Stimulated activated CD8-positive, alpha-beta memory T cell treated with anti-CD3 and anti-CD28 coated beads, Interleukin-4, amount 100 ng/mL, for 4 hours (primary cell): ENCODE results near the gene IP6K2.
A peak's percentile ranks its signal among the peaks of the same experiment; 100 is the strongest.
"Not testable (repeated sequence)": the region's sequence is repeated elsewhere in the genome, so short reads cannot be mapped to it uniquely, and the experiment has no call there.

ENCODE experiments used
- DNase-seq, 2 donors: peaks; one replicate each; pipeline ENCODE4 v3.0.0-alpha.2; 2020; ENCODE audit warnings: low read depth in 2 of 2, low spot score in 1 of 2

IP6K2 gene, protein sequence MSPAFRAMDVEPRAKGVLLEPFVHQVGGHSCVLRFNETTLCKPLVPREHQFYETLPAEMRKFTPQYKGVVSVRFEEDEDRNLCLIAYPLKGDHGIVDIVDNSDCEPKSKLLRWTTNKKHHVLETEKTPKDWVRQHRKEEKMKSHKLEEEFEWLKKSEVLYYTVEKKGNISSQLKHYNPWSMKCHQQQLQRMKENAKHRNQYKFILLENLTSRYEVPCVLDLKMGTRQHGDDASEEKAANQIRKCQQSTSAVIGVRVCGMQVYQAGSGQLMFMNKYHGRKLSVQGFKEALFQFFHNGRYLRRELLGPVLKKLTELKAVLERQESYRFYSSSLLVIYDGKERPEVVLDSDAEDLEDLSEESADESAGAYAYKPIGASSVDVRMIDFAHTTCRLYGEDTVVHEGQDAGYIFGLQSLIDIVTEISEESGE

DNA sequence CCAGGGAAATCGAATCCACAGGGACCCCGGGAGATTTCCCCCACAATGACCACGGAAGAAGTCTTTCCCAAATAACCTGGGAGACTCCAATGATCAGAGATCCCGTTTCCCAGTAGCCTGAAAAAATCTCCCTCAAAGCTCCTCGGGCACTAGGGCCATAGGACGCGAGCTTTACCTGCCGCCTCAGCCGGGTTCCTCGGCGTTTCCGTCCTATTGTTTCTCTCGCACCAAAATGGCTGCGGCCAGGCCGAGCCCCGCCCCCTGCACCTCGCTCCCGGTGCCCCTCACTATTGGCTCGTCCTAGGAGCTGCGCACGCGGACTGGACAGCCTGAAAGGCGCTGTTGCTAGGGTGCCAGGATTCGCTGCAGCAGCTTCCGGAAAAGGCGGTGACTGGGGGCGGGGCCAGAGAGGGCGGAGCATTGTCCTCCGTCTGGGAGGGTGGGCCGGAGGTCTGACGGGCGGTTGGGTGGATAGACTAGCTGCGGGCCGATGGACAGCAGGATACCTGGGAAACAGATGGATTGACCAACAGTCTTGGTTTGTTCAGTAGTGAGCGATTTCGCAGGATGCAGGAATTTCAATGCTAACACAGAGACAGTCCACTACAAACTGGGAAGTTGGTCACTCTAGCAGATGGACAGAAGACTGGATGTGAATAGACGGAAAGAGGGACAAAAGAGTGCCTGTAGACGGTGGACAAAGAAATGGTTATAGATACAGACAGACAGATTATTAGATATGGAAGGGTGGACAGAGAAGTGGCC lies at the start of gene IP6K2:
TSS of gene IP6K2 (minus strand) at position 240 of the 765 bp plus-strand sequence. CDS start 21,930 bp downstream, outside the sequence.
- DNase-seq: peak; percentile 97 to 99

DNA sequence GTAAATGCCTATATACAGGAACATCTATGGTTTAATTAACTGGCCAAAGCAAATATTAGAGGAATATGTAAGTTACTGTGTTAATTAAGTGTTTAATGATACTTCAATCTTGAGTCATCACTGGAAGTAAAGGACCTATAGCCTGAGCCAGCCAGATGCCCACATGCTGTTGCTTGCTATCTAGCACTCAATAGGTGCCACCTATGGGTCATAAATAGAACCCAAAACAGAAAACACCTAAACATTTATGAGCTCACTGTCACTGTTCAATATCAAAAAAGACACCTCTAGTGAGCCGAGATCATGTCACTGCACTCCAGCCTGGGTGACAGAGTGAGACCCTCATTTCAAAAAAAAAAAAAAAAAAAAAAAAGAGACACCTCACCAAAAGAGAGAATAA lies 48.4 kb upstream of the IP6K2 start:
- no peak for DNase-seq

DNA sequence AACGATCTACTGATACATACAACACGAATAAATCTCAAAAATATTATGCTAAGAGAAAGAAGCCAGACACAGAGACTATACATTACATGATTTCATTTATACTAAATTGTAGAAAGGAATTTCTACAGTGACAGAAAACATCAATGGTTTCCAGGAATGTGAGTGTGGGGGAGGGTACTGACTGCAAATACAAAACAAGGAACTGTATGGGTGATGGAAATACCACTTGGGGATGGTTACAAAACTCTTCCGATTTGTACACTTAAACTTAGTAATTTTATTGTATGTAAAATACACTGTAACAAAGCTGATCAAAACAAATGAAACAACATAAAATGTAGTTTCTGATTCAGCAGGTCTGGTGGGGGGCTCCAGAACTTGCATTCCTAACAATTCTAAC lies 45.8 kb upstream of the IP6K2 start:
- DNase-seq: no peak

DNA sequence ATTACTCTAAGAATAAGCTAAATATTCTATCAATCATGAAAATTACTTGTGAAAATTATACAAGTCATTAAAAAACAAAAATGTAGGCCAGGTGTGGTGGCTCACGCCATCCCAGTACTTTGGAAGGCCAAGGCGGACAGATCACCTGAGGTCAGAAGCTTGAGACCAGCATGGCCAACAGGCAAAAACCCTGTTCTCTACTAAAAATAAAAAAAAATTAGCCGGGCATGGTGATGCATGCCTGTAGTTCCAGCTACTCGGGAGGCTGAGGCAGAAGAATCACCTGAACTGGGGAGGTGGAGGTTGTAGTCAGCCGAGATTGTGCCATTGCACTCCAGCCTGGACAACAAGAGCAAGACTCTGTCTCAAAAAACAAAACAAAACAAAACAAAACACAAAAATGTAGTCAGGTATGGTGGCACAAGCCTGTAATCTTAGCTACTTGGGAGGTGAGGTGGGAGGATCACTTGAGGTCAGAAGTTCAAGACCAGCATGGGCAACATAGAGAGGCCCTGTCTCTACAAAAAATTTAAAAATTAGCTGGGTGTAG lies 43.0 kb upstream of the IP6K2 start:
- not testable (repeated sequence) for DNase-seq

DNA sequence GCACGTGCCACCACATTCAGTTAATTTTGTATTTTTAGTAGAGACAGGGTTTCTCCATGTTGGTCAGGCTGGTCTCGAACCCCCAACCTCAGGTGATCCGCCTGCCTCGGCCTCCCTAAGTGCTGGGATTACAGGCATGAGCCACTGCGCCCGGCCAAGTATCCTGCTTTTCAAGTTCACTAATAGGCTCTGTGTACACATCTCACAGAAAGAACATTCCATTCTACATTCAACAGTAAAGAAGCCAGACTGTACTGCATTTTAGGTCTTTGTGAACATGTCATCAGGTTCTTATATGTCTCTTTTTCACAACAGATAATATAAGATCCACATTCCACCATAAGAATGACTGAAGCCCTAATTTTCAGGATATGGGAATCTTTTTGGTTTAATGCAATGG lies 42.5 kb upstream of the IP6K2 start:
- DNase-seq: not testable (repeated sequence)

DNA sequence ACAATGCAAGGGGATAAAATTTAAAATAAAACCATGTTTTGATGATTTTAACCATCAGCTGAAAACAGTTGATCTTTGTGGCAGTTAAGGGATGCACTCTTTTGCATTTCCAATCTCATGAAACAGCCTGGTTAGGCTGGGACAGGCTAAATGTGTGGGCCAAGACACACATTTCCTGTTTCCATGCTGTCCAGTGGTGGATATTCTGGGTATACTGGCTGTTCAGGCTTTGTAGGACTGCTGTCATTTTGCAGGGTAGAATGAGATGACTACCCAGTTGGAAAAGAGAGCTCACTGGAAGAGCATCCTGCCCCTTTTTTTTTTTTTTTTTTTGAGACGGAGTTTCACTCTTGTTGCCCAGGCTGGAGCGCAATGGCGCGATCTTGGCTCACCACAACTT lies 42.0 kb upstream of the IP6K2 start:
- no peak for DNase-seq

DNA sequence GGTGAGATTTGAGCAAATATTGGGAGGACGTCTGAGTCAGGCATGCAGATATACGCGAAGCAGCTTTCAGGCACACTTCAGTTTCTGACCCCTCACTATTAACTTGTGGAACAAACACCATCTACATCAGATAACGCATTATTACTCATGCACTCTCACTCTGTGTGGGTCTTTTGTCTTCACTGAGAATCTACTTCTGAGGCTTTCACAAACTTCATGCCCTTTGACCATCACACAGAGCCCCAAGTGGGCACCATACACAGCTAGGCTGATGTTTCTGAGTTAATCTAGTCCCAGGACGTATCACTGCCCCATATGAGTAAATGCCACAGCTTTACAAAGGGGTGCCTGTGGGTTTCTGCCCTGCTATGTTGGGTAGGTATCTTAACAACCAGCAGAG lies 39.6 kb upstream of the IP6K2 start:
- DNase-seq: no peak

DNA sequence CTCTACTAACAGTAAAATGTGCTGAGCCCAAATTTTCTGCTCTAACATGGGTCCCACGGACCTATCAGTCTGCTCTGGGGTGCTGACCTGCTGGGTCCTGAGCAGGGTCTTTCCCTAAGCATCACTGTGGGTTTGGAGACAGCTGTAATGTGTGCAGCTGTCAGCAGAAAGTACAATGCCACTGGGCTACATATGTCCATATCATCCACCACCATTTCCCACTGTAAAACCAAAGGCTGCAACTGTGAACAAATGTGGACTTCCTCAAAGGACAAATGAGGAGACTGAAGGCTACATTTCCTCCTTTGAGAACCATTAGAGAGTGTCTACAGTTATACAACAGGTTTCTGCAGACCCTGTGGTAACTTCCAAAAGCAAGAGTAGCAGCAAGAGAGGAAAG lies 33.8 kb upstream of the IP6K2 start:
- DNase-seq: no peak

DNA sequence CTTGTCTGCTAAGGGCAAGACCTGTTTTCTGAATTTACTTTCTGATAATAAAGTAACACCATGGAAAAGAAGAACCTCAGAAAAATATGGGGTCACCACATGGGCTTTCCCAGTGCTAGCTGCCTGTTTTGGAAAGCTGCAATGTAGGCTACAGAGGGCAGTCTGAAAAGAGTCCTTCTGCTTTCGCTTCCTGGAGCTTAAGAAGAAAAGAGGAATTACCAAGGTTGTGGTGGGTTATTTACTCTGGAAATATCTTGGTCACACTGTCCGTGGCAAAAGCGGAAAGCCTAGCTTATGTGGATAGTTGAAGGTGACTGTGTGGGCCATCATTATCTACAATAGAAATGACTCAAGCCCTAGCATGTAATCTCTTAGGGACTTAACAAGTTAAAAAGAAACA lies 31.7 kb upstream of the IP6K2 start:
- DNase-seq: no peak

DNA sequence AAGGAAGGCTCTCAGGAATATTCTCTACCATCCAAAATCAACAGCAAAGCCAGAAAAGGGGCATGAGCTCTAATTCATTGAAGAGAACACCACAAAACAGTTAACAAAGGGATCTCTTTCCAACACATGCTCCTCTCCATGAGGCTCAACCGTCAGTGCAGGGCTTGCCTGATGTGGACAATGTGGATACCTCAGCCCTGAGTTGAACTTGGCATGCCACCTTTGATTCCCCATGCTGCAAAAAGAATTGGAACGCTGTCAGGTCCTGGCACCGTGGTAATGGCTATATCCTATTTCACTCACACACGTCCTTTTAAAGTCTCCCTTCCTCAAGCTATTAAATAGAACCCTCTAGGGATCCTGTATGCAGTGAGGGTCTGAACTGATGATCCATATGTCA lies 30.7 kb upstream of the IP6K2 start:
- no peak for DNase-seq

DNA sequence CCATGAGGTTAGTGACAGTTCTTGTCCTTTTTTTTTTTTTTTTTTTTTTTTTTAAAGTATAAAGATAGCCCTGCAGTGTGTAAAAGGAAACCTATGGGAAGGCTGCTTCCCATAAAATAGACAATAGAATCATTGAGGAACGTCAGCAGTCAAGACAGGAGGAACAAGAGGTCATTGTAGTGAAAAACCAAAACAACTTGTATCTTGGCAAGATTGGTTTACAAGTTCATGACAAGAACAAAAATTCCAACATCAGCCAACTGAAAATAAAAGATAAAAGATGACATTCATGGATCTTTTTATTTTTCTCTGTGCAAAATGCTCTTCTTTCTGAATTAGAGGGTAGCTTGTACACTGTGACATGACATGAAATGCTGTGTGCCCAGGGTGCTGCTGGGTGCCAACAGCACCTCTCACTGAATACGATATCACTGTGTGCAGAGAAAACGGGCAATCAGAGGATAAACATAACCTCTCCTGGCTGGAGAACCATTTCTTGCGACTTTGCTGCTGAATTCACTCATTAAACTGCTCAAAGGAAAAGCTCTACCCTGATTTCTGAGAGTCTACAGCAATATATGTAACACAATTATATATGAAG lies 30.1 kb upstream of the IP6K2 start:
- DNase-seq: no peak

DNA sequence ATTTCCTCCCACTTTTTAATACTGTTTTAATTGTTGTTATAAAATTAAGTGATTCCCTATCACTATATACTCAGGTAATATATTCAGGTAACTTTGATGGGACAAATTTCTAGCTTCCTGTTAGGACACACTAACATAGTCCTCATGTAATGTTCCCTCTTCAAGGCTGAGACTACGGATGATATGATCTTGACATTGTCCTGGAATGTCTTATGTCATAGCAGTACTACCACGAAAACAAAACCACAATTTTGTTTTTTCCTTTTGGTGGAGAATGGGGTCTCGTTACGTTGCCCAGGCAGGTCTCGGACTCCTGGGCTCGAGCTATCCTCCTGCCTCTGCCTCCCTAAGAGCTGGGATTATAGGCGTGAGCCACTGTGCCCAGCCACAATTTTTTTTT lies 26.8 kb upstream of the IP6K2 start:
- no peak for DNase-seq

DNA sequence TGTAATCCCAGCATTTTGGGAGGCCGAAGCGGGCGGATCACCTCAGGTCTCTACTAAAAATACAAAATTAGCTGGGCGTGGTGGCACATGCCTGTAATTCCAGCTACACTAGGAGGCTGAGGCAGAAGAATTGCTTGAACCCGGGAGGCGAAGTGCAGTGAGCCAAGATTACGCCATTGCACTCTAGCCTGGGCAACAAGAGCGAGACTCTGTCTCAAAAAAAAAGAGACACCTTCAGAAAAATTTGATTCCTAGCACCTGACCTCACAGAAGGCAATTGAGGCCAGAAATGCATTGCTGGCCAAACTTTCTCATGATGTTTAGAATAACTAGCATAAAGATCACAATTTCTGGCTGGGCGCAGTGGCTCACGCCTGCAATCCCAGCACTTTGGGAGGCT lies 24.2 kb upstream of the IP6K2 start:
- DNase-seq: not testable (repeated sequence)

DNA sequence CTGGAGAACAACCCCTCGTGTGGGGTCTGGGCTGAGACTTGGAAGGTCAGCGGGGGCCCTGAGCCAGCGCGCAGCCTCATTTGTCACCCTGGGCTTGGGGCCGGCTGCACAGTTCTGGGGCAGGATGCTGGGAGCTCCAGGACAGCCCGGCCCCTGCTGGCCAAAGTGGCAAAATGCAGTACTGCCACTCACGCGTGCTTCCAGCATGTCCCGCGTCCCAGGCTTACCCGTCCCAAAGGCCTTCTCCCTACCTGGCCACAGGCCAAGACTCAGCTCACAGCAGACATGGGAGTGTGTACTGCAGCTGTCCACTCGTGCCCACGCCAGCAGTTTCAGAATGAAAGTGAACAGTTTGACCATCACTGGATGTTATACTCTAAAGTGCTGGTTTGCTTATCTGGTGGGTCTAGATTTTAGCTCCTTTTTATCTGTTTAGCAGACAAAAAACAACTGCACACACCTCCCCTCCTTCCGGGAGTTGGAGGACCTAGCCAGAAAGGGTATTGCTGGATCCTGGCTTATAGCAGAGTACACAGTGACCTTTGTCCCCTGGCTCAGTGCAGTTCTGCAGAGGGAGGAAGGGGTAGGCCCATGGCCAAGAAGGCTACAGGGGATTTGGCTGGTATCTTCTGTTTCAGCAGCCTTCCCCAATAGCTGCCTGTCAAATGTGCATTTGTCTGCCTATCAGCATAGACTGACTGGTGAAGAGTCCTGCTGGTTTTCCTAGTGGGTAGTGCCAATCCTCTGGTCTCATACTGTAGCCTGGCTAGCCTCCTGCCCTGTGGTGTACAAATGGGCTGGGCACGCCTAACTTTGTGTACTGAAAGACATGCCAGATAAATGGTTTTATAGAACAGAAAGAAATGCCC lies 23.2 kb upstream of the IP6K2 start:
- peak in 1 of 2 donors; percentile 6 for DNase-seq

DNA sequence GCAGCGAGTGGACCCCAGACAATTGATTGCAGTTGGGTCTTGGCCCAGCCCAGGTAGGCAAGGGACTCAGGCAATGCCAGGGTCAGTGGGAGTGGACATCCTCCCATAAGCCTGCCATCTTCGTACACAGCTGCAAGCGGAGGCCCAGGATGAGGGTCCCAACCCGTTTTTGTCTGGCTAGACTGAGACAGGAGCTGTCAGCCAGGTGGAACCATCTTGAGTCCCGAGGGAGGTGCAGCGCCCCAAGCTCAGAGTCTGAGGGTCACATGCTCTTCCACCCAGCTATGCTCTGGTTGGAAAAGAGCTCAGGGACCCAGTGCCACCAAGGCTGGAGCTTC lies 22.6 kb upstream of the IP6K2 start:
- no peak for DNase-seq

DNA sequence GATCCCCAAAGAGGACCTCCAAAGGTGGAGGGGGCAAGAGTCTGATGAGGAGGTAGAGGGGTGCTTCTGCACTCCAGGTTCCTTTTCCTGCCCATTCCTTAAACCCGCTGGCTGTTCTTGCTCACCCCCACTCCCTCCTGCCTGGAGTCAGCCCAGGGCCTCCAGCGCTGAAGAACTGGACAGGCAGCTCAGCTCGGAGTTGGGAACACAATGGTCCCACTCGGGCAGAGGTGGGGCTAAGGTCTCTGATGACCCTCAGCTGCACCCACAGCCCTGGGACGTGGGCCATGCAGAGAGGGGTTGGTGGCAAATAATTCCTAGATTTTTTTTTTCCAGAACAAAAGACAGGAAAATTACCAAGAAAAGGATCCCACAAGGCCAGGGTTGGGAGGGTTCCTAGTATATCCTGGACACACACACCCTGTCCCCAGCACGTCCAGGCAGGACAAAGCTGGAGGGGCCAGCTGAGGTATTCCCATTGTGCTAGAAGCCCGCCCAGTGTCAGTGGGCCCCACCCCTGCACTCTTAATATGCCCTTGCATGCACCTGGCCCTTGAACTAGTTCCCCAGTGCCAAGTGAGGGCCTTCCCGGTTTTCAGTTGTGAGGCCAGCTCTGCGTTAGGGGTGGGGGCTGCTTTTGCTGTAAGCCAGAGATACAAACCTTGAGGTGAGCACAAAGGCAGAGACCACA lies 22.1 kb upstream of the IP6K2 start:
- DNase-seq: no peak

DNA sequence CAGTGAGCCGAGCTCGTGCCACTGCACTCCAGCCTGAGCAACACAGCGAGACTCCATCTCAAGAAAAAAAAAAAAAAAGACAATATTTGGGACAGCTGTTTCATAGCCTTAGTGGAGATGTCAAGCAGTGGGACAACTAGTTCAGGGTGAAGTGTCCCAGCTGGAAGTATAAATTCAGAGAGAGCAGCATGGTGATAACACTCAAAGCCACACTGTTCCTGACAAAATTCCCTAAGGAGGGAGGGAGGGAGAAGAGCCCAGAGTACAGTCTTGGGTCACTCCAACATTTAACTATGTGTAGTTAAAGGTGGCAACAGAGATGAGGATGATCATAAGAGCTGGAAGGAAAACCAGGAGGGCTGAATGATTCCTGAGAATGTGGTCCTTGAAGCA lies 21.1 kb upstream of the IP6K2 start:
- DNase-seq: no peak

DNA sequence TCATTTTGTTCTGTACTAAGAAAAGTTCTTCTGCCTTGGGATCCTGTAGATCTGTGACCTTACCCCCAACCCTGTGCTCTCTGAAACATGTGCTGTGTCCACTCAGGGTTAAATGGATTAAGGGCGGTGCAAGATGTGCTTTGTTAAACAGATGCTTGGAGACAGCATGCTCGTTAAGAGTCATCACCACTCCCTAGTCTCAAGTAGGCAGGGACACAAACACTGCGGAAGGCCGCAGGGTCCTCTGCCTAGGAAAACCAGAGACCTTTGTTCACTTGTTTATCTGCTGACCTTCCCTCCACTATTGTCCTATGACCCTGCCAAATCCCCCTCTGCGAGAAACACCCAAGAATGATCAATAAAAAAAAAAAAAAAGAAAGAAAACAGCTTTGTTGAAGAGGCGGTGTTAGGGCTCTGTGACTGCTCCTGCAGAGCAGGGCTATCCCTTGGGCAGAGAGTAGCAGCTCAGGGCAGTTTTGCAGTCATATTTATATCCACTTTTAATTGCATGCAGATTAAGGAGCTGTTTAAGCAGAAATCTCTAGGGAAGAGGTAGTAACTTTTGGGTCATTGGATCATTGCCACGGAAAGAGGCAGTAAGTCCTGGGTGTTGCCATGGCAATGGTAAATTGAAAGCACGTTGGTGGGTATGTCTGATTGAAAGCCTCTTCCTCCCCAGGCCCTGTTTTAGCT lies 18.2 kb upstream of the IP6K2 start:
- DNase-seq: not testable (repeated sequence)

DNA sequence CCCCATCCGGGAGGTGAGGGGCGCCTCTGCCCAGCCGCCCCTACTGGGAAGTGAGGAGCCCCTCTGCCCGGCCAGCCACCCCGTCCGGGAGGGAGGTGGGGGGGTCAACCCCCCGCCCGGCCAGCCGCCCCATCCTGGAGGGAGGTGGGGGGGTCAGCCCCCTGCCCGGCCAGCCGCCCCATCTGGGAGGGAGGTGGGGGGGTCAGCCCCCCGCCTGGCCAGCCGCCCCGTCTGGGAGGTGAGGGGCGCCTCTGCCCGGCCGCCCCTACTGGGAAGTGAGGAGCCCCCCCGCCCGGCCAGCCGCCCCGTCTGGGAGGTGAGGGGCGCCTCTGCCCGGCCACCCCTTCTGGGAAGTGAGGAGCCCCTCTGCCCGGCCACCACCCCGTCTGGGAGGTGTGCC lies 17.5 kb upstream of the IP6K2 start:
- not testable (repeated sequence) for DNase-seq
